Left ventricle myocardium superior (tissue), 1 donor: ENCODE results near the gene PFN1. TPM values are rescaled to one million over a fixed set of nuclear protein-coding genes. Genes with fewer than 3 reads are reported as not detected.
A peak's percentile ranks its signal among the peaks of the same experiment; 100 is the strongest.
"Not testable (repeated sequence)": the region's sequence is repeated elsewhere in the genome, so short reads cannot be mapped to it uniquely, and the experiment has no call there.

ENCODE experiments used
- ATAC-seq: fragments of 200-7000 bp; cut with Tn5 transposase; one replicate; pipeline ENCODE4 v1.9.1; 2020; ENCODE audit warnings: mild to moderate bottlenecking, moderate library complexity
- DNase-seq: peaks from one replicate; pipeline ENCODE4 v3.0.0-alpha.2; 2020
- intact Hi-C: fragments of 100-400 bp; cut with micrococcal nuclease; formaldehyde crosslinking; loops from one replicate; pipeline ENCODE4 v1.11.0; 2022
- total RNA-seq: library from RNA; stranded (reverse); fragmentation: NEBNext Ultra II Directional; extraction: Animal tissue kit (Norgen Biotek cat#: 25700); gene quantifications from one replicate; pipeline ENCODE4 v1.2.1, GENCODE V29; 2021
- donor health status: DM: no; HTN: yes; CAD: no; lungs with severe emphysema.

The PFN1 gene
- total RNA-seq, 1 donor from 2014 or later, result 193 TPM

DNA sequence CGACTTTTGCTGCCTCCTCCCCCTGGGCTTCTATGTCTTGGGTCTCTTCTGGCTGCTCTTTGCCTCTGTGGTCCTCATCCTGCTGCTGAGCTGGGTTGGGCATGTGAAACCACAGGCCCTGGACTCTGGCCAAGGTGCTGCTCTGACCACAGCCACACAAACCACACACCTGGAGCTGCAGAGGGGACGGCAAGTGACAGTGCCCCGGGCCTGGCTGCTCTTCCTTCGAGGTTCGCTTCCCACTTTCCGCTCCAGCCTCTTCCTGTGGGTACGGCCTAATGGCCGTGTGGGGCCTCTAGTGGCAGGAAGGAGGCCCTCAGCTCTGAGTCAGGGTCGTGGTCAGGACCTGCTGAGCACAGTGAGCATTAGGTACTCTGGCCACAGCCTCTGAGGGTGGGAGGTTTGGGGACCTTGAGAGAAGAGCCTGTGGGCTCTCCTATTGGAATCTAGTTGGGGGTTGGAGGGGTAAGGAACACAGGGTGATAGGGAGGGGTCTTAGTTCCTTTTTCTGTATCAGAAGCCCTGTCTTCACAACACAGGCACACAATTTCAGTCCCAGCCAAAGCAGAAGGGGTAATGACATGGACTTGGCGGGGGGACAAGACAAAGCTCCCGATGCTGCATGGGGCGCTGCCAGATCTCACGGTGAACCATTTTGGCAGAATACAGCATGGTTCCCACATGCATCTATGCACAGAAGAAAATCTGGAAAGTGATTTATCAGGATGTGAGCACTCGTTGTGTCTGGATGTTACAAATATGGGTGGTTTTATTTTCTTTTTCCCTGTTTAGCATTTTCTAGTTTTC is 14.0 kb downstream of the PFN1 start:
- peak; percentile 64 for DNase-seq
- peak; percentile 25 for ATAC-seq
- intact Hi-C loops, result no loop called here

DNA sequence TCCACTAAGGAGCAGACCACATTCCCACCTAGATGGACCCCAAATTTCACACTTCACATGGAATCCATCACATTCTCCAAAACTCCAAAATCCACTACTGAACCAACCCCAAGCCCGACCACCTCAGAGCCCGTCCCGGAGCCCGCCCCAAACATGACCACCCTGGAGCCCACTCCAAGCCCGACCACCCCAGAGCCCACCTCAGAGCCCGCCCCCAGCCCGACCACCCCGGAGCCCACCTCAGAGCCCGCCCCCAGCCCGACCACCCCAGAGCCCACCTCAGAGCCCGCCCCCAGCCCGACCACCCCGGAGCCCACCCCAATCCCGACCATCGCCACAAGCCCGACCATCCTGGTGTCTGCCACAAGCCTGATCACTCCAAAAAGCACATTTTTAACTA is 14.7 kb downstream of the PFN1 start:
- no peak for ATAC-seq
- DNase-seq, result no peak
- intact Hi-C loops, result no loop called here

DNA sequence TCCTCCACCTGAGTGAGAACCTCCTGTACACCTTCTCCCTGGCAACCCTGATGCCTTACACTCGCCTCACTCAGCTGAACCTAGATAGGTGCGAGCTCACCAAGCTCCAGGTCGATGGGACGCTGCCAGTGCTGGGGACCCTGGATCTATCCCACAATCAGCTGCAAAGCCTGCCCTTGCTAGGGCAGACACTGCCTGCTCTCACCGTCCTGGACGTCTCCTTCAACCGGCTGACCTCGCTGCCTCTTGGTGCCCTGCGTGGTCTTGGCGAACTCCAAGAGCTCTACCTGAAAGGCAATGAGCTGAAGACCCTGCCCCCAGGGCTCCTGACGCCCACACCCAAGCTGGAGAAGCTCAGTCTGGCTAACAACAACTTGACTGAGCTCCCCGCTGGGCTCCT is 15.6 kb downstream of the PFN1 start:
- no peak for DNase-seq
- intact Hi-C loops, result no loop called here
- no peak for ATAC-seq

DNA sequence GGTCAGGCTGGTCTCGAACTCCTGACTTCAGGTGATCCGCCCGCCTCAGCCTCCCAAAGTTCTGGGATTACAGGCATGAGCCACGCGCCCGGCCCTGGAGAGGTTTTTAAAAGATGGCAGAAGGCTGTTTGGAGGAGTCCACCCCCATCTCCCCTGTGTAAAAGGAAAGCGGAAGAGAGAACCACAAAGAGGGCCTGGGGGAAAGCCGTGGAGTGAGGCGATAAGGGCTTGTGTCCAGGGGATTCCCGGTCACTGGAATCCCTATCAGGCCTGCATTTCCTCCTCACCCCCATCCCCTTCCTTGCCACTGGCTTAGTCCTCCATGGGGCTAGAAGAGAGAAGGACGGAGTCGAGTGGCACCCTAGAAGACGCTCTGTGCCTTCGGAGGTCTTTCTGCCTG is 16.4 kb downstream of the PFN1 start, which contains the start of gene GP1BA:
TSS of gene GP1BA (plus strand) at position 315 of the 400 bp plus-strand sequence. CDS start 328 bp downstream, outside the sequence.
- ATAC-seq, result no peak
- intact Hi-C loops, result no loop called here
- no peak for DNase-seq

DNA sequence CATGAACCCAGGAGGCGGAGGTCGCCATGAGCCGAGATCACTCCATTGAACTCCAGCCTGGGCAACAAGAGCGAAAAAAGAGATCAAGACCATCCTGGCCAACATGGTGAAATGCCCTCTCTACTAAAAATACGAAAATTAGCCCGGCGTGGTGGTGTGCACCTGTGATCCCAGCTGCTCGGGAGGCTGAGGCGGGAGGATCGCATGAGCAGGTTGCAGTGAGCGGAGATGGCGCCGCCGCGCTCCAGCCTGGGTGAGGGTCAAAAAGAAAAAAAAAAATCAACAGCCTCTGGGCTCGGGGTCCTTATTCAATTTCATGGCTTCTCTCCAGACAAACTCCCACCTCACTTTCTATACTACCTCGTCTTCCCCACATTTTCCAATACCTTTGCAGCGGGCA is 19.4 kb downstream of the PFN1 start:
- ATAC-seq (no peak), DNase-seq (no peak)
- intact Hi-C loops, result no loop called here

DNA sequence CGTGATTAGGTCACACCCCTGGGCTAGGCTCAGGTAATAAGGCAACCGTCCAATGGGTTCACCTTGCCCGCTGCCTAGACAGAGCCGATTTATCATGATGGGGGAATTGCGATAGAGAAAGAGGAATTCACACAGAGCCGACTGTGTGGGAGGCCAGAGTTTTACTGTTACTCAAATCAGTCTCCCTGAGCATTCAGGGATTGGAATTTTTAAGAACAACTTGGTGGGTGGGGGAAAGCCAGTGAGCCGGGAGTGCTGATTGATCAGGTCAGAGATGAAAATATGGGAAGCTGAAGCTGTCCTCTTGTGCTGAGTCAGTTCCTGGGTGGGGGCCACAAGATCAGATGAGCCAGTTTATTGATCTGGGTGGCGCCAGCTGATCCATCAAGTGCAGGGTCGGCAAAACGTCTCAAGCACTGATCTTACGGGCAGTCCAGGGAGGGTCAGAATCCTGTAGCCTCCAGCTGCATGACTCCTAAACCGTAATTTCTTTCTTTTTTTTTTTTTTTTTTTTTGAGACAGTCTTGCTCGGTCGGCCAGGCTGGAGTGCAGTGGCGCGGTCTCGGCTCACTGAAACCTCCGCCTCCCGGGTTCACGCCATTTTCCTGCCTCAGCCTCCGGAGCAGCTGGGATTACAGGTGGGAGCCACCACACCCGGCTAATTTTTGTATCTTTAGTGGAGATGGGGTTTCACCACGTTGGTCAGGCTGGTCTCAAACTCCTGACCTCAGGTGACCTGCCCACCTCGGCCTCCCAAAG is 21.6 kb downstream of the PFN1 start:
- DNase-seq, intact Hi-C loops, ATAC-seq: not testable (repeated sequence)

DNA sequence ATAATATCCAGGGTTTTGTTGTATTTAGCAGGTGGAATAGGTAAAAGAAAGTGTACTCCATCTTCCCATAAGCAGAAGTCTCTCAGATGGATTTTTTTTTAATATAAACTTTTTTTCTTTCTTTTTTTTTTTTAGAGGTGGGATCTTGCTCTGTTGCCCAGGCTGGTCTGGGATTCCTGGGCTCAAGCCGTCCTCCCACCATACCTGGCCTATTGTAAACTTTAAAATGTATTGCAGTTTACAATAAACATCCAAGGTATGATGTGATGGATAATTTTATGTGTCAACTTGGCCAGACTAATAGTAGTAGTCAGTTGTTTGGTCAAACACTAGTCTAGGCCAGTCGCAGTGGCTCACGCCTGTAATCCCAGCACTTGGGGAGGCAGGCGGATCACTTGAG is 27.0 kb downstream of the PFN1 start:
- ATAC-seq, result no peak
- no peak for DNase-seq
- intact Hi-C loops, result no loop called here

DNA sequence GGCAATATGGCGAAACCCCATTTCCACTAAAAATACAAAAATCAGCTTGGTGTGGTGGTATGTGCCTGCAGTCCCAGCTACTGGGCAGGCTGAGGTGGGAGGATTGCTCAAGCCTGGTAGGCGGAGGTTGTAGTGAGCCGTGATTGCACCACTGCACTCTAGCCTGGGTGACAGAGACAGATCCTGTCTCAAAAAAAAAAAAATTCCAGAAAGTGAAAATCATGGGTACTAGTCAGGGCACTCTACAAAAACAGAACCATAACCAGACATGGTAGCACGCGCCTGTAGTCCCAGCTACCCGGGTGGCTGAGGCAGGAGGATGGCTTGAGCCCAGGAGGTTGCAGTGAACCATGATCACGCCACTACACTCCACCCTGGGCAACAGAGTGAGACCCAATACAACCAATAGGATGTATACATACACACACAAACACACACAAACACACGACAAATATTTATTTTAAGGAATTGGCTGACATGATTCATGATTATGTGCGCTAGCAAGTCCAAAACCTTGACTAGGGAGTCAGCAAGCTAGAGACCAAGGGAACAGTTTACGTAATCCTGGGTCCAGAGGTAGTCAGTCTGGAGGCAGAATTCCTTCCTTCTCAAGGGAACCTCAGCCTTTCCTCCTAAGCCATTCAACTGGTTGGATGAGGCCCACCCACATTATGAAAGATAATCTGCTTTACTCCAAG is 27.8 kb downstream of the PFN1 start:
- DNase-seq, result no peak
- intact Hi-C loops, result no loop called here
- ATAC-seq, result no peak

DNA sequence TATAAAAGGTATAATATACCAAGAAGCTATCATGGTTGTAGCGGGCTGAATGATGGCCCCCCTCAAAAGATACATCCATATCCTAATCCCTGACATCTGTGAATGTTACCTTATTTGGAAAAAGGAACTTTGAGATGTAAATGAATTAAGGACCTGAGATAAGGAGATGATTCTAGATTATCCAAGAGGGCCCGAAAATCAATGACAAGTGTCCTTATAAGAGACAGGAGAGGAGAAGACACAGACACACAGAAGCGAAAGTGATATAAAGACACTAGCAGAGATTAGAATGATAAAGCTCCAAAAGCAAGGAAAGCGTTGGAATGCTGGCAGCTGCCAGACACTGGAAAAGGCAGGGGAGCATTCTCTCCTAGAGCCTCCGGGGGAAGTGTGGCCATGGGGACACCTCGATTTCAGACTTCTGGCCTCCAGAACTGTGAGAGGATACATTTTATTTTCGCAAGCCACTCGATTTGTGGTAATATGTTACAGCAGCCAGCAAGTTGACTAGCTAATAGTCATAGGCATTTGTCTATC is 28.8 kb downstream of the PFN1 start:
- no peak for ATAC-seq
- intact Hi-C loops, result no loop called here
- DNase-seq, result no peak

DNA sequence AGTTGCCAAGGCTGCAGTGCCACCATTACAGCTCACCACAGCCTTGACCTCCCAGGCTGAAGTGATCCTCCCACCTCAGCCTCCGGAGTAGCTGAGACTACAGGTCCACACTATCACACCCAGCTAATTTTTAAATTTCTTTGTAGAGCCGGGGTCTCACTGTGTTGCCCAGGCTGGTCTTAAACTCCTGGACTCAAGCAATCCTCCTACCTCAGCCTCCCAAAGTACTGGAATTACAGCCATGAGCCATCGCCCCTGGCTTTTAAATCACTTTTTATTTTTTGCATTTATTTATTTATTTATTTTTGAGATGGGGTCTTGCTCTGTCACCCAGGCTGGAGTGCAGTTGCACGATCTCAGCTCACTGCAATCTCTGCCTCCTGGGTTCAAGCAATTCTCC is 33.8 kb downstream of the PFN1 start:
- DNase-seq, ATAC-seq, intact Hi-C loops: not testable (repeated sequence)

DNA sequence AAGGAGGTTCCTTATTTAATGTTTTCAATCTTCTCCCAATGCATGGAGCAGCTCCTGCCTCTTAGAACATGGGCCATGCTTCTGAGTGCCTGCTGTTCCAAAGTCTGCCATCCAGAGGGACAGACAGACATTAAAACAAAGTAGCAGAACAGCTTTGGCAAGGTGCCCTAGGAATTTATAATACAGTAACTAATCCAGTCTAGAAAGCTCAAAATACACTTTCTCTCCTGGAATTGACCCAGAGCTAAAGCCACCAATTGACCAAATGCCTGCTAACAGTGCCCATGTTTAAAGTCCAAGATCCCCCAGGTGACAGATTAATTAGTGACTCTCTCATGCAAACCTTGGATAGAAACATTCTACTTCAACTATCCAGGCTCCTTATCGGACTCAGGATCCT is 34.3 kb downstream of the PFN1 start:
- intact Hi-C loops, result no loop called here
- ATAC-seq (no peak), DNase-seq (no peak)

DNA sequence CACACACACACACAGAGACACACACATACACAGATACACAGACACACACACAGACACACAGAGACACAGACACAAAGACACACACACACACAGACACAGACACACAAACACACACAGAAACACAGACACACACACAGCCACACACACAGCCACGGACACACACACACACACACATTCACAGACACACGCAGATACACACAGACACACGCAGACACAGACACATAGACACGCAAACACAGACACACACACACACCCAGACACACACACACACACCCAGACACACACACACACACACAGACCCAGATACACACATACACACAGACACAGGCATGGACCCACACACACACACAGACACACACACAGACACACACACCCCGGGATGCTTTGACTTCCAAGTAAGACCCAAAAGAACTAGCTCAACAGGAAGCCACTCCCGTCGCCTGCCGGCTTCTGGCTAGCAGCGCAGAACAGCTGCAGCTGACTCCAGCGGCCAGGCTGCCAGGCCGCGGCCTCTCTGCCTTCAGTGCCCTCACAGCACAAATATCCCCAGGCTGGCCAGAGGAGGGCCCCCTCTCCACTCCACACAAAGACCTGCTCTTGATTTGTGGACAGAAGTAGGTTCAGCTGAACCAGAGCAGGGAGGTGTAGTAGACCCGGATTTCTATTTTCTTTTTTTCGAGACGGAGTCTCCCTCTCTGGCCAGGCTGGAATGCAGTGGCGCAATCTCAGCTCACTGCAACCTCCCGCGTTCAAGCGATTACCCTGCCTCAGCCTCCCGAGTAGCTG is 39.4 kb downstream of the PFN1 start:
- peak; percentile 94 for DNase-seq
- ATAC-seq, result peak; percentile 99
- intact Hi-C loops, result loop anchor here (10.0 kb wide), 1 partner anchor 156 kb away; no protein-coding TSS in a partner anchor

DNA sequence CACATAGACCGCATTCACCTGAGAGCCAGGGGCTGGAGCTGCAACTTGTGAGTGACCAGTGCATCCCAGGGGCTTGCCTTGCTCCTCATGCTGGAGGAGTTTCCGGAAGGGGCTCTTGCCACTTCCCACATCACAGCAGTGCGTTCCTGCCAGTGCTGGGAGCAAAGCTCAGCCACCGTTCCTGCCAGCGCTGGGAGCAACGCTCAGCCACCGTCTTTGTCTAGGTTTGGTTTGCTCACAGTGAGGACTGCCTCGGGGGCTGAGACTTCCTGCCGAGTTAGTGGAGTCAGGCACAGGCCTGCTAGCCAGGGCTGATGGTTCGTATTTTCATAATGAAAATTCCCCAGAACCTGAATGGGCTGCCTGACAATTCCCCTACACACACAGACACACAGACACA is 40.0 kb downstream of the PFN1 start:
- ATAC-seq, result peak; percentile 43
- intact Hi-C loops, result loop anchor here (10.0 kb wide), 1 partner anchor 156 kb away; no protein-coding TSS in a partner anchor
- DNase-seq, result no peak

DNA sequence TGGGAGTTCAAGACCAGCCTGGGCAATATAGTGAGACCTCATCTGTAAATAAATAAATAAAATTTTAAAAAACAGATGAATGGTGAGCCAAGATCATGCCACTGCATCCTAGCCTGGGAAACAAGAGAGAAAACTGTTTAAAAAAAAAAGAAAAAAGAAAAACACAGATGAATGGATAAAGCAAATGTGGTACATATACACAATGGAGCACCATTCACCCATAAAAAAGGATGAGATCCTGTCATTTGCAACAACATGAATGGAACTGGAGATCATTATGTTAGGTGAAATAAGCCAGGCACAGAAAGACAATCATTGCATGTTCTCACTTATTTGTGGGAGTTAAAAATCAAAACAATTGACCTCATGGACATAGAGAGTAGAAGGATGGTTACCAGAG is 41.7 kb downstream of the PFN1 start:
- intact Hi-C loops, result loop anchor here (10.0 kb wide), 1 partner anchor 158 kb away; no protein-coding TSS in a partner anchor
- DNase-seq, ATAC-seq: not testable (repeated sequence)

DNA sequence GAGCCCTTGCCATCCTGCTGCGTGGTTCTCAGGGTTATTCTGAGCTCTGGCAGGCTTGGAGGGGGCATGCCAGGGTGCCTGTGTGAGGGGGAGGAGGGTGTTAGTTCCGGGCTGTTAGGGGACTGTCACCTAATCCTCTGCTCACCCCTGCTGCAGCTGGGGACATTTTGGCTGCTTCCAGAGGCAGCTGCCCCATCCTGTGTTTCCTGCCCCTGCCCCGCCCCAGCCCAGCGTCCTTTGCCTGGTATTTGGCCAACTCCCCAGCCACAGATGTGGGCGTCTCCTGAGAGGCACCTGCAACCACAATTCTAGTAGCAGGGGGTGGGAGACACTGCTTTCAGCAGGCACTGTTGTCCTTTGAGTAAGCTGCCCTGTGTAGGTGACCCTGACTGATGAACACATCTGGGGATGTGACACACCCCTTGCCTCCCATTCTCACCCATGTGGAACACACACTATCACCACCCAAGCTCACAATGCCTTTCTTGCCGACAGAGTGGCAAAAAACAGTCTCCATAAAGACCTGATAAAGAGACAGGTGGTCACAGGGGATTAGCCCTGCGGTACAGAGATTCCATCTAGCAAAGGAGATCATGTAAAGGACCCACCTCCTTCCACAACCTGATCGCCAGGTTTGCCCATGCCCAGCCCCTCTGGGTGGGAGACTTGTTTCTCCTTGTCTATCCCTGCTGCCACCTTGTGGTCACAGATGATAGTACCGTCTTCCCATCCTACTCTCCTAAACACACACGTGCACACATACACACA is 45.1 kb downstream of the PFN1 start, which contains the start of gene CHRNE:
TSS of gene CHRNE (minus strand) at position 48 of the 768 bp plus-strand sequence. CDS start at position 13, 35 bp downstream.
- ATAC-seq (peak; percentile 28), DNase-seq (peak; percentile 52)
- intact Hi-C loops, result loop anchor here (10.0 kb wide), 1 partner anchor 162 kb away; no protein-coding TSS in a partner anchor

DNA sequence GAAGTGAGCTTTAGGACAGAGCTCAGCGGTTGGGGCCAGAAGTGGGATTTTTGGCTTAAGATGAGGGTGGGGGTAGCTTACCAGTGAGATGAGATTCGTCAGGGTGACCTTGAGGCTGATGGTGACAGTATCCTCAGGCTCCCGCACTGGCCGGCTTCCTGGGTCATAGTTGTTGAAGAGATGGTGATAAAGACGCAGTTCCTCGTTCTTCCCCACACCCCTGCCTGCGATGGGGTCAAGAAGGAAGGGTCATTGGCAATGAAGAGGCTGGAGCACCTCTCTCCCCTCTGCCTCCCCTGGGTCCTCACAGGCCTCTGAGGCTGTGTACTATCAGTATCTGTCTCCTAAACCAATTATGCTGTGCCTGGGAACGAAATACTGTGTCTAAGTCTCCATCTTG is 45.8 kb downstream of the PFN1 start:
- ATAC-seq, result no peak
- DNase-seq, result peak; percentile 14
- intact Hi-C loops, result loop anchor here (10.0 kb wide), 1 partner anchor 162 kb away; no protein-coding TSS in a partner anchor

DNA sequence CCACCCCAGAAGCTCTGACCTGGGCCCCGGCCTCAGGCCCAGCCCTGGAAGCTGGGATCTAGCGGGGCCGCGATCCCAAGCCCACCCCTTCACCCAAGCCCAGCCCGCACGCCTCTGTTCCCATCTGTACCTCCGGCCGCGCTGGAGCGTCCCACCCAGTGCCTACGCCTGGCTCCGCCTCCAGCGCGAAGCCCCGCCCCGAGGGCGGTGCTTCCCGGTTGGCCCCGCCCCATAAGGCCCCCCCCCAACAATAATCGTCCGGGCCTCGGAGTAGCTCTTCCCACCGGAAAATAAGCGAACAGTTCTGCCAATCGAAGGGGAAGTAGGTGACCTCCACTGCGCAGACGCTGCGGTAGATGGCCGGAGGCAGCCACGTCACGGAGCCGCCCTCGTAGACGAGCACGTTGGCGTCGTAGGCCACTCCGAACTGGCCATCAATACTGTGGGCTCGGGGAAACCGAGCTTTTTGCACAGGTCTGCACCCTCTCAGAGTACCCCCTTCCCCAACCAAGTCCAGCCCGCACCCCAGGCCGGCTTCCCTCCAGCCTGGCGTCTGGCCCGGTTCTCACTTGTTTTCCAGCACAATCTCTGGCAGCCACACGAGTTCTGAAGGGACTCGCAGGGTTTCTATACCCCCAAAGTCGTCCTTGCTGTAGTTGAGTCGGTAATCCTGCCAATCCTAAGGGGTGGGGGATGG is 46.5 kb downstream of the PFN1 start:
- DNase-seq (peak; percentile 66), ATAC-seq (peak; percentile 41)
- intact Hi-C loops, result loop anchor here (10.0 kb wide), 1 partner anchor 163 kb away; no protein-coding TSS in a partner anchor
